ENCODE data around the gene SCGB1D4. TPM values are rescaled to one million over a fixed set of nuclear protein-coding genes. Genes with fewer than 3 reads are reported as not detected.

The SCGB1D4 gene
- total RNA-seq, 1 donor, result not detected

- no peak overlapping the region for H3K4me3 ChIP-seq (ENCODE audit: low read depth, low read length)
- DNase-seq (ENCODE audit: low read depth), result no peak
- no peak for TF ChIP-seq CTCF (IDR thresholded peaks at IDR 0.05; ENCODE audit: insufficient read depth, low read length)
Measured at GRCh38 chr11:62315431-62315830, 16.6 kb upstream of the SCGB1D4 start.

- no peak for DNase-seq (ENCODE audit: low read depth)
- TF ChIP-seq CTCF (IDR thresholded peaks at IDR 0.05; ENCODE audit: insufficient read depth, low read length), result no peak
Measured at GRCh38 chr11:62309991-62310390, 11.1 kb upstream of the SCGB1D4 start.

GRCh38 chr11:62307950-62308349 lies 9.1 kb upstream of the SCGB1D4 start:
- no peak for TF ChIP-seq CTCF (IDR thresholded peaks at IDR 0.05; ENCODE audit: insufficient read depth, low read length)

More at GRCh38 chr11:62309991-62310390, 11.1 kb upstream of the SCGB1D4 start:
- no peak overlapping the region for H3K4me3 ChIP-seq (ENCODE audit: low read depth, low read length)

GRCh38 chr11:62306227-62306626 lies 7.4 kb upstream of the SCGB1D4 start:
- no peak overlapping the region for H3K4me3 ChIP-seq (ENCODE audit: low read depth, low read length)
- no peak for TF ChIP-seq CTCF (IDR thresholded peaks at IDR 0.05; ENCODE audit: insufficient read depth, low read length)
- no peak for DNase-seq (ENCODE audit: low read depth)

More at GRCh38 chr11:62307950-62308349, 9.1 kb upstream of the SCGB1D4 start:
- no peak for DNase-seq (ENCODE audit: low read depth)
- no peak overlapping the region for H3K4me3 ChIP-seq (ENCODE audit: low read depth, low read length)

- peak; percentile 15 for DNase-seq (ENCODE audit: low read depth)
- H3K4me3 ChIP-seq (ENCODE audit: low read depth, low read length), result no peak overlapping the region
- no peak for TF ChIP-seq CTCF (IDR thresholded peaks at IDR 0.05; ENCODE audit: insufficient read depth, low read length)
Measured at GRCh38 chr11:62295504-62295903, 3.4 kb downstream of the SCGB1D4 start.

- DNase-seq (ENCODE audit: low read depth), result no peak
- no peak overlapping the region for H3K4me3 ChIP-seq (ENCODE audit: low read depth, low read length)
- TF ChIP-seq CTCF (IDR thresholded peaks at IDR 0.05; ENCODE audit: insufficient read depth, low read length), result no peak
Measured at GRCh38 chr11:62280452-62280851, 18.4 kb downstream of the SCGB1D4 start.

GRCh38 chr11:62273789-62274275 lies 25.0 kb downstream of the SCGB1D4 start:
- TF ChIP-seq CTCF (IDR thresholded peaks at IDR 0.05; ENCODE audit: insufficient read depth, low read length), result no peak

More at GRCh38 chr11:62273789-62274275, 25.0 kb downstream of the SCGB1D4 start:
- no peak overlapping the region for H3K4me3 ChIP-seq (ENCODE audit: low read depth, low read length)
- DNase-seq (ENCODE audit: low read depth), result no peak
